Kidney (tissue), 14 donors: ENCODE results near the gene DPP10. TPM values are rescaled to one million over a fixed set of nuclear protein-coding genes. Genes with fewer than 3 reads are reported as not detected.

Source experiments
- DNase-seq, 5 donors: peaks; one replicate each; pipeline ENCODE4 v3.0.0-alpha.2; 2013 to 2020
- FAIRE-seq: peaks from 2 replicates; lab custom pipeline; 2012; peaks lifted over from hg19 to GRCh38; lab: Jason Lieb, UNC
- H3K27ac ChIP-seq, 2 donors: one replicate each; pipeline ENCODE4 v1.7.0; 2013; ENCODE audit warnings: low read depth in 2 of 2, low read length in 2 of 2, inconsistent platforms in 1 of 2
- H3K27me3 ChIP-seq: one replicate; pipeline ENCODE4 v1.7.1; 2013; ENCODE audit warnings: low read length, inconsistent platforms; ENCODE audit not compliant: control insufficient read depth, insufficient read depth
- H3K36me3 ChIP-seq, 3 donors: one replicate each; pipeline versions ENCODE4 v1.7.0 to v1.7.1; 2013; ENCODE audit warnings: low read length in 3 of 3, control low read depth in 1 of 3, inconsistent platforms in 1 of 3; ENCODE audit not compliant: insufficient read depth in 3 of 3, control insufficient read depth in 2 of 3
- H3K4me1 ChIP-seq, 3 donors: one replicate each; pipeline versions ENCODE4 v1.7.0 to v1.7.1; 2013; ENCODE audit warnings: low read length in 3 of 3, inconsistent platforms in 1 of 3, low read depth in 1 of 3; ENCODE audit not compliant: control insufficient read depth in 2 of 3, insufficient read depth in 2 of 3
- H3K4me3 ChIP-seq, 3 donors: one replicate each; pipeline versions ENCODE4 v1.7.0 to v1.8.1; 2013; ENCODE audit warnings: low read length in 3 of 3, control low read depth in 1 of 3, inconsistent platforms in 1 of 3
- H3K9ac ChIP-seq, 3 donors: one replicate each; pipeline versions ENCODE4 v1.7.0 to v1.7.1; 2013; ENCODE audit warnings: low read length in 3 of 3, control low read depth in 1 of 3, inconsistent platforms in 1 of 3
- H3K9me3 ChIP-seq, 3 donors: one replicate each; pipeline versions ENCODE4 v1.7.0 to v1.7.1; 2013; ENCODE audit warnings: low read length in 3 of 3, control low read depth in 1 of 3, inconsistent platforms in 1 of 3; ENCODE audit not compliant: control insufficient read depth in 2 of 3, insufficient read depth in 1 of 3
- CTCF ChIP-seq: IDR thresholded peaks from 3 replicates; pipeline ENCODE4 v1.5.1; 2012; ENCODE audit warnings: mild to moderate bottlenecking, moderate library complexity, borderline replicate concordance; ENCODE audit not compliant: insufficient read depth; ENCODE audit errors: extremely low read depth
- intact Hi-C: fragments of 100-400 bp; cut with DNase I; formaldehyde crosslinking; loops from one replicate; pipeline ENCODE4 v1.11.1; 2022
- polyA plus RNA-seq: library from polyadenylated mRNA; stranded (reverse); fragments of 350-450 nt; fragmentation: Illumina TruSeq; extraction: RNeasy Lipid Tissue Mini Kit (QIAGEN cat#74804); gene quantifications from one replicate; pipeline ENCODE4 v1.2.3, GENCODE V29; 2014; ENCODE audit warnings: low read depth, low replicate concordance; ENCODE audit not compliant: insufficient read depth
- total RNA-seq: library from RNA; stranded (reverse); fragmentation: NEBNext Ultra II Directional; extraction: Animal tissue kit (Norgen Biotek cat#: 25700); gene quantifications from one replicate; pipeline ENCODE4 v1.2.1, GENCODE V29; 2021
- donor health status: control.
- donor health status: control.
- donor health status: control.
- donor health status: control.
- donor health status: control.
- donor health status: DM: yes; HTN: yes; CAD: no.
- donor health status: Normal renal cell carcinoma (clear cell type).

Gene DPP10
- total and polyA plus RNA-seq, 2 donors from 2014 or later = 0.67 TPM; not detected in 1

GRCh38 chr2:114537777-114538176 lies 95.3 kb downstream of the DPP10 start:
- no peak for FAIRE-seq

DNA sequence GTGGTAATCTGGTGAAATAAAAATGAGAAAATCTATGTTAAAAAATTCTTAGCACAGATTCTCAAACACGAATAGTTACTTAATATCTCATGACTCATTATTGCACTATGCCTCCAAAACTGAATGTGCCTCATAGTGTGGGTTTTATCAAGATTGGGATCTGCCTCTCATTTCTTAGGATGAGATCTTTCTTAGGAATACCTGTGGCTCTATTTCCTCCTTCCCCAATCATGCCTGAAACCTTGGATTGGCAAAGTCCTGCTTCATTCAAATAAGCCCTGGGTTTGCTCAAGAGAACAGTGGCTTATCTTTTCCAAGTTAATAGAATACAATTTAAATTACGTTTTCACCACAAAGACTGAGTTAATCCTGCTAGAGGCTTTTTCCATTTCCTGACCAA lies 100.3 kb downstream of the DPP10 start:
- no peak overlapping the region for H3K27ac ChIP-seq
- H3K36me3 ChIP-seq = no peaks in the 10 kb centered on the region
- H3K27me3 ChIP-seq = no peaks in the 10 kb centered on the region
- DNase-seq (no peak), FAIRE-seq (no peak)
- TF ChIP-seq CTCF = no peak
- H3K4me1 ChIP-seq = peaks cover 0 to 13% (median 4%) of the 10 kb centered on the region in 3 donors
- intact Hi-C loops = no loop called here
- H3K9ac ChIP-seq = no peak overlapping the region
- H3K4me3 ChIP-seq = no peak overlapping the region
- H3K9me3 ChIP-seq = no peaks in the 10 kb centered on the region

More at GRCh38 chr2:114537777-114538176, 95.3 kb downstream of the DPP10 start:
- no peak for TF ChIP-seq CTCF
- no peak overlapping the region for H3K4me3 ChIP-seq
- no peaks in the 10 kb centered on the region for H3K9me3 ChIP-seq
- H3K4me1 ChIP-seq = no peaks in the 10 kb centered on the region
- DNase-seq = no peak
- no peak overlapping the region for H3K27ac ChIP-seq
- no peak overlapping the region for H3K9ac ChIP-seq
- no peaks in the 10 kb centered on the region for H3K27me3 ChIP-seq
- intact Hi-C loops = no loop called here
- H3K36me3 ChIP-seq = no peaks in the 10 kb centered on the region

- TF ChIP-seq CTCF = peak; percentile 29
- H3K36me3 ChIP-seq = no peaks in the 10 kb centered on the region
- no peak for FAIRE-seq
- intact Hi-C loops = no loop called here
- no peaks in the 10 kb centered on the region for H3K27me3 ChIP-seq
- peak overlapping the region in 1 of 3 donors; percentile 33 for H3K4me3 ChIP-seq
- no peak overlapping the region for H3K27ac ChIP-seq
- H3K9ac ChIP-seq = no peak overlapping the region
- H3K4me1 ChIP-seq = peaks cover 0 to 13% (median 4%) of the 10 kb centered on the region in 3 donors
- DNase-seq = peak in 4 of 5 donors; percentile 44 to 90 (median 73)
- no peaks in the 10 kb centered on the region for H3K9me3 ChIP-seq
These were observed 100.9 kb downstream of the DPP10 start for GRCh38 chr2:114543236-114543766.

GRCh38 chr2:114545052-114545451 lies 102.6 kb downstream of the DPP10 start:
- FAIRE-seq (peak; percentile 96), DNase-seq (no peak)
- no peak for TF ChIP-seq CTCF
- H3K9ac ChIP-seq = no peak overlapping the region
- H3K4me3 ChIP-seq = no peak overlapping the region
- H3K27ac ChIP-seq = no peak overlapping the region
- H3K27me3 ChIP-seq = no peaks in the 10 kb centered on the region
- peaks cover 0 to 13% (median 4%) of the 10 kb centered on the region in 3 donors for H3K4me1 ChIP-seq
- intact Hi-C loops = no loop called here
- no peaks in the 10 kb centered on the region for H3K9me3 ChIP-seq
- H3K36me3 ChIP-seq = no peaks in the 10 kb centered on the region
